HepG2 (cell line): ENCODE measurements around the gene MSX2. TPM values are rescaled to one million over a fixed set of nuclear protein-coding genes. Genes with fewer than 3 reads are reported as not detected.

ENCODE experiments used
- ATAC-seq: fragments of 200-7000 bp; cut with Tn5 transposase; 3 replicates; pipeline ENCODE4 v1.9.1; 2020; ENCODE audit warnings: mild to moderate bottlenecking, moderate library complexity
- BruUV-seq: library from RNA; stranded (reverse); fragments of 400-500 nt; replicated peaks from 2 replicates; lab custom pipeline; 2021; lab: Mats Ljungman, UMichigan
- CTCF ChIA-PET: fragments of 300-600 bp; formaldehyde crosslinking; extraction: SDS; loops from one replicate; lab custom pipeline; 2021; ENCODE audit warnings: low total read pairs, inconsistent platforms, low intra/inter-chr PET ratio; lab: Yijun Ruan, JAX
- POLR2A ChIA-PET: fragments of 350-600 bp; sonication (Branson Sonifier 250); formaldehyde crosslinking; loops from one replicate; lab custom pipeline; 2020; ENCODE audit warnings: antibody characterized with exemption, inconsistent platforms; lab: Yijun Ruan, JAX
- DNase-seq: peaks from one replicate; pipeline ENCODE4 v3.0.0-alpha.2; 2015; ENCODE audit warnings: low spot score
- FAIRE-seq: peaks from 3 replicates; lab custom pipeline; 2011; peaks lifted over from hg19 to GRCh38; lab: Jason Lieb, UNC
- H2AFZ ChIP-seq: one replicate; pipeline ENCODE4 v1.6.1; 2011; ENCODE audit warnings: low read length, inconsistent platforms
- H3K27ac ChIP-seq: fragments of 300-600 bp; 3 replicates; pipeline ENCODE4 v1.8.0; 2011; ENCODE audit warnings: mixed run types, mild to moderate bottlenecking, mixed read lengths, low read length, inconsistent platforms; ENCODE audit not compliant: insufficient read depth; ENCODE audit errors: extremely low read length
- H3K27me3 ChIP-seq, 2 experiments: fragments of 200-600 bp in 1 of 2; 2 replicates in 1 of 2; 3 replicates in 1 of 2; pipeline versions ENCODE4 v1.6.0 to v1.8.0; 2011; ENCODE audit warnings: low read length in 2 of 2, mild to moderate bottlenecking in 2 of 2, moderate library complexity in 2 of 2, inconsistent platforms in 1 of 2; ENCODE audit not compliant: insufficient read depth in 2 of 2, control insufficient read depth in 1 of 2
- H3K36me3 ChIP-seq, 2 experiments: fragments of 200-600 bp in 1 of 2; replicated peaks in 1 of 2; 2 replicates in 1 of 2; 3 replicates in 1 of 2; pipeline versions ENCODE4 v1.5.1 to v1.8.0; 2011; ENCODE audit warnings: low read length in 2 of 2, inconsistent platforms in 1 of 2; ENCODE audit not compliant: insufficient read depth in 2 of 2, control insufficient read depth in 1 of 2
- H3K4me1 ChIP-seq: 2 replicates; pipeline ENCODE4 v1.5.1; 2012; ENCODE audit warnings: low read length, inconsistent platforms; ENCODE audit not compliant: insufficient read depth
- H3K4me2 ChIP-seq: 2 replicates; pipeline ENCODE4 v1.6.0; 2011; ENCODE audit warnings: low read depth, low read length, inconsistent platforms
- H3K4me3 ChIP-seq, 3 experiments: fragments of 200-600 bp in 1 of 3; sonication (generic), shearing (Covaris generic) in 1 of 3; replicated peaks in 1 of 3; 2 replicates each; pipeline ENCODE4 v1.5.1; 2011 to 2016; ENCODE audit warnings: low read length in 3 of 3, inconsistent platforms in 2 of 3, low read depth in 2 of 3, mild to moderate bottlenecking in 2 of 3, control low read depth in 1 of 3, mixed read lengths in 1 of 3; ENCODE audit not compliant: insufficient read depth in 1 of 3
- H3K79me2 ChIP-seq: one replicate; pipeline ENCODE4 v1.6.1; 2011; ENCODE audit warnings: low read length, inconsistent platforms; ENCODE audit not compliant: insufficient read depth
- H3K9ac ChIP-seq: 2 replicates; pipeline ENCODE4 v1.6.0; 2011; ENCODE audit warnings: mild to moderate bottlenecking, low read depth, low read length, inconsistent platforms; ENCODE audit not compliant: insufficient read depth
- H3K9me3 ChIP-seq: 2 replicates; pipeline ENCODE4 v1.5.1; 2012; ENCODE audit warnings: mild to moderate bottlenecking, low read length
- H4K20me1 ChIP-seq: 2 replicates; pipeline ENCODE4 v1.6.0; 2011; ENCODE audit warnings: inconsistent platforms, mild to moderate bottlenecking, low read length, moderate library complexity; ENCODE audit not compliant: insufficient read depth
- HDAC1 ChIP-seq: sonication (generic); formaldehyde crosslinking; IDR thresholded peaks from 2 replicates; pipeline ENCODE4 v1.5.1; 2020; ENCODE audit warnings: mild to moderate bottlenecking, missing genetic modification reagents
- KAT8 ChIP-seq: IDR thresholded peaks from 2 replicates; pipeline ENCODE4 v1.6.1; 2016; ENCODE audit warnings: missing genetic modification reagents, missing compliant biosample characterization
- POLR2AphosphoS5 ChIP-seq: IDR thresholded peaks from 2 replicates; pipeline ENCODE4 v1.6.1; 2012; ENCODE audit warnings: low read depth, low read length
- YY1 ChIP-seq: IDR thresholded peaks from 2 replicates; pipeline ENCODE4 v1.6.1; 2011; ENCODE audit warnings: low read length, low read depth, moderate library complexity, mild to moderate bottlenecking; ENCODE audit not compliant: insufficient read depth, insufficient replicate concordance
- ZKSCAN8 ChIP-seq: IDR thresholded peaks from 2 replicates; pipeline ENCODE4 v1.6.1; 2016; ENCODE audit warnings: borderline replicate concordance, missing genetic modification reagents, missing compliant biosample characterization
- ZNF296 ChIP-seq: sonication (generic); formaldehyde crosslinking; conservative IDR thresholded peaks from 2 replicates; pipeline ENCODE4 v1.5.0; 2020; ENCODE audit warnings: mild to moderate bottlenecking, missing genetic modification reagents
- ZNF432 ChIP-seq: sonication (generic); formaldehyde crosslinking; IDR thresholded peaks from 2 replicates; pipeline ENCODE4 v1.5.0; 2020; ENCODE audit warnings: missing genetic modification reagents, mild to moderate bottlenecking, borderline replicate concordance
- WGBS: methylation state at CpG from one replicate; pipeline ENCODE4 v1.1.6; 2017; ENCODE audit warnings: low lambda C conversion rate; 5-methylcytosine and 5-hydroxymethylcytosine counted together
- in situ Hi-C: cut with HindIII; loops from 2 replicates; pipeline ENCODE4 v1.10.0; 2017; ENCODE audit warnings: low pct_unique_long_range_greater_than_20kb; ENCODE audit not compliant: extremely low pct_ligation_motif_present
- intact Hi-C: fragments of 100-400 bp; cut with micrococcal nuclease; formaldehyde crosslinking; loops from one replicate; pipeline ENCODE4 v1.10.0; 2022; ENCODE audit not compliant: unreplicated experiment
- polyA plus RNA-seq, 8 experiments: library from polyadenylated mRNA; depleted of rRNA in 3 of 8; stranded (reverse) in 7 of 8; unstranded in 1 of 8; fragments of >200 nt; fragmentation: Illumina TruSeq in 4 of 8; extraction: Trizol in 4 of 8; gene quantifications; 2 replicates each; pipeline versions ENCODE4 v1.2.1 to v1.2.3, GENCODE V29; 2011 to 2016; ENCODE audit warnings: low read depth in 4 of 8, missing spikeins in 1 of 8, mixed read lengths in 1 of 8; ENCODE audit not compliant: insufficient read depth in 1 of 8
- total RNA-seq, 5 experiments: library from RNA; depleted of rRNA; stranded (reverse); fragments of >200 nt; fragmentation: Illumina TruSeq; extraction: Trizol; gene quantifications; 2 replicates each; pipeline ENCODE4 v1.2.3, GENCODE V29; 2016; ENCODE audit warnings: low read depth in 1 of 5
- TF ChIP-seq, protein P1 (sequence below): sonication (generic); formaldehyde crosslinking; IDR thresholded peaks from 2 replicates; pipeline ENCODE4 v1.5.0; 2020; ENCODE audit warnings: missing genetic modification reagents
- TF ChIP-seq, protein P2 (sequence below): sonication (generic); formaldehyde crosslinking; IDR thresholded peaks from 2 replicates; pipeline ENCODE4 v1.4.0; 2020; ENCODE audit warnings: missing genetic modification reagents
- TF ChIP-seq, protein P3 (sequence below): sonication (generic); formaldehyde crosslinking; IDR thresholded peaks from 2 replicates; pipeline ENCODE4 v1.4.0; 2020; ENCODE audit warnings: missing genetic modification reagents

MSX2 gene
- total and polyA plus RNA-seq, 2 of the 13 experiments (the other 11 are each of a cell fraction or from before 2014, with no cell fraction given) = not detected

DNA sequence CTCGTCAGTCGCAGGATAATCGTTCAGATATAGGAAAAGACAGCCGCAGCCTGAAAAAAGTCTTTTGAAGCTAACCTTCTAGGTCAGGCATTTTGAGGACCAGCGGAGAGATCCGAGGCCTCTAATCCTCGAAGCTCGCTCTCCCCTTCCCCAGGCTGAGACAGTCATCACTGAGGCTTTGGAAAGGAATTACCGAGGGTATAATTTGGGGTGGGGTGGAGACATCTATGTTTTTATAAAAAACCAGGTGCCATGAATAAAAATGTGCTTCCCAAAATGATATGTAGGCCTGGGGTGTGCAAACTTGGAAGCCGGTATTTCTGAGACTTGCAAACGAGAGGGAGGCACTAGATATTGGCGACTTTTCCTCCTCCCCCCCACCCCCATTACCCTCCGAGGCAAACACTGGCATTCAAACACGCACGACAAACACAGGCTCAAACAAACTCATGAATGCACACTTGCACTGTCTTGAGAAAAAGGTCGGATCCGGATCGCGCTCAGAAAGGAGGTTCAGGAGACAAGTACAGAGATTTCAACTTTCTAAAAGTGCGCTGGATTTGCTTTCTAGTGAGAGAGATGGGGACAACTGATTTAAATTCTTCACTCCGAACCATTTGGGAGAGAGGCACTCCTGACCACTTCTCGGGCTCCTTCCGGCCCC lies 935 bp upstream of the MSX2 start:
- FAIRE-seq = no peak
- CTCF ChIA-PET = no interaction called here
- Histone ChIP-seq H4K20me1 (0 out of 2 replicates have a peak, but pooled peaks cover 3% of the 10 kb centered on the region), H3K36me3 (no peaks in the 10 kb centered on the region), H3K9me3 (no peaks in the 10 kb centered on the region), H3K27me3 (peaks cover 16 to 69% of the 10 kb centered on the region in 2 experiments), H2AFZ (no peak overlapping the region), H3K9ac (no peak overlapping the region), H3K4me2 (no peak overlapping the region), H3K4me1 (no peaks in the 10 kb centered on the region; the same call in 1 of the 2 replicates), H3K79me2 (no peaks in the 10 kb centered on the region), H3K27ac (no peak overlapping the region), H3K4me3 (no peak overlapping the region)
- WGBS = 26% methylated on average over 23 of the region's 23 CpGs
- no TSS peak for BruUV-seq
- no peak for ATAC-seq
- TF ChIP-seq ZNF296 (CRISPR knock-in tag) (no peak), ZNF432 (CRISPR knock-in tag) (no peak), ZKSCAN8 (CRISPR knock-in tag) (no peak), KAT8 (no peak), HDAC1 (CRISPR knock-in tag) (no peak), YY1 (no peak), POLR2AphosphoS5 (no peak)
- TF ChIP-seq, protein P1, sequence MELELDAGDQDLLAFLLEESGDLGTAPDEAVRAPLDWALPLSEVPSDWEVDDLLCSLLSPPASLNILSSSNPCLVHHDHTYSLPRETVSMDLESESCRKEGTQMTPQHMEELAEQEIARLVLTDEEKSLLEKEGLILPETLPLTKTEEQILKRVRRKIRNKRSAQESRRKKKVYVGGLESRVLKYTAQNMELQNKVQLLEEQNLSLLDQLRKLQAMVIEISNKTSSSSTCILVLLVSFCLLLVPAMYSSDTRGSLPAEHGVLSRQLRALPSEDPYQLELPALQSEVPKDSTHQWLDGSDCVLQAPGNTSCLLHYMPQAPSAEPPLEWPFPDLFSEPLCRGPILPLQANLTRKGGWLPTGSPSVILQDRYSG (CRISPR knock-in tag) = no peak
- TF ChIP-seq, protein P2, sequence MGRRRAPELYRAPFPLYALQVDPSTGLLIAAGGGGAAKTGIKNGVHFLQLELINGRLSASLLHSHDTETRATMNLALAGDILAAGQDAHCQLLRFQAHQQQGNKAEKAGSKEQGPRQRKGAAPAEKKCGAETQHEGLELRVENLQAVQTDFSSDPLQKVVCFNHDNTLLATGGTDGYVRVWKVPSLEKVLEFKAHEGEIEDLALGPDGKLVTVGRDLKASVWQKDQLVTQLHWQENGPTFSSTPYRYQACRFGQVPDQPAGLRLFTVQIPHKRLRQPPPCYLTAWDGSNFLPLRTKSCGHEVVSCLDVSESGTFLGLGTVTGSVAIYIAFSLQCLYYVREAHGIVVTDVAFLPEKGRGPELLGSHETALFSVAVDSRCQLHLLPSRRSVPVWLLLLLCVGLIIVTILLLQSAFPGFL (CRISPR knock-in tag) = no peak
- TF ChIP-seq, protein P3, sequence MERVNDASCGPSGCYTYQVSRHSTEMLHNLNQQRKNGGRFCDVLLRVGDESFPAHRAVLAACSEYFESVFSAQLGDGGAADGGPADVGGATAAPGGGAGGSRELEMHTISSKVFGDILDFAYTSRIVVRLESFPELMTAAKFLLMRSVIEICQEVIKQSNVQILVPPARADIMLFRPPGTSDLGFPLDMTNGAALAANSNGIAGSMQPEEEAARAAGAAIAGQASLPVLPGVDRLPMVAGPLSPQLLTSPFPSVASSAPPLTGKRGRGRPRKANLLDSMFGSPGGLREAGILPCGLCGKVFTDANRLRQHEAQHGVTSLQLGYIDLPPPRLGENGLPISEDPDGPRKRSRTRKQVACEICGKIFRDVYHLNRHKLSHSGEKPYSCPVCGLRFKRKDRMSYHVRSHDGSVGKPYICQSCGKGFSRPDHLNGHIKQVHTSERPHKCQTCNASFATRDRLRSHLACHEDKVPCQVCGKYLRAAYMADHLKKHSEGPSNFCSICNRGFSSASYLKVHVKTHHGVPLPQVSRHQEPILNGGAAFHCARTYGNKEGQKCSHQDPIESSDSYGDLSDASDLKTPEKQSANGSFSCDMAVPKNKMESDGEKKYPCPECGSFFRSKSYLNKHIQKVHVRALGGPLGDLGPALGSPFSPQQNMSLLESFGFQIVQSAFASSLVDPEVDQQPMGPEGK (CRISPR knock-in tag) = no peak
- DNase-seq = no peak
- intact Hi-C loops = no loop called here
- POLR2A ChIA-PET = no interaction called here
- in situ Hi-C loops = no loop called here
